Psoas muscle (tissue), 8 donors: ENCODE results near the gene POM121L12. TPM values are rescaled to one million over a fixed set of nuclear protein-coding genes. Genes with fewer than 3 reads are reported as not detected.
A peak's percentile ranks its signal among the peaks of the same experiment; 100 is the strongest.

Experiments
- ATAC-seq, 4 donors: fragments of 200-7000 bp; cut with Tn5 transposase; one replicate each; pipeline ENCODE4 v1.9.1; 2020; ENCODE audit warnings: moderate library complexity in 3 of 4, mild to moderate bottlenecking in 2 of 4
- DNase-seq, 2 donors: peaks; one replicate each; pipeline ENCODE4 v3.0.0-alpha.2; 2020
- H3K27ac ChIP-seq: fragments of 200-600 bp; one replicate; pipeline ENCODE4 v1.8.0; 2022
- H3K27me3 ChIP-seq, 3 donors: fragments of 200-600 bp in 1 of 3; one replicate each; pipeline versions ENCODE4 v1.6.1 to v1.8.0; 2013 to 2022; ENCODE audit warnings: low read length in 2 of 3, mild to moderate bottlenecking in 2 of 3, moderate library complexity in 1 of 3; ENCODE audit not compliant: insufficient read depth in 3 of 3
- H3K36me3 ChIP-seq, 2 donors: fragments of 200-600 bp in 1 of 2; one replicate each; pipeline versions ENCODE4 v1.6.1 to v1.8.0; 2013 to 2022; ENCODE audit warnings: low read depth in 1 of 2, mild to moderate bottlenecking in 1 of 2, moderate library complexity in 1 of 2; ENCODE audit not compliant: insufficient read depth in 1 of 2
- H3K4me1 ChIP-seq: fragments of 200-600 bp; one replicate; pipeline ENCODE4 v1.8.0; 2022
- H3K4me3 ChIP-seq: fragments of 200-600 bp; one replicate; pipeline ENCODE4 v1.8.0; 2022; ENCODE audit warnings: mild to moderate bottlenecking
- H3K9me3 ChIP-seq: fragments of 200-600 bp; one replicate; pipeline ENCODE4 v1.8.0; 2022
- WGBS, 3 donors: extraction: QIAGEN DNeasy Blood & Tissue Kit; methylation state at CpG; one replicate each; pipeline versions ENCODE4 v1.1.6 to v1.1.7; 2013; 5-methylcytosine and 5-hydroxymethylcytosine counted together
- intact Hi-C, 2 donors: fragments of 100-400 bp; cut with DNase I; formaldehyde crosslinking; loops; one replicate each; pipeline versions ENCODE4 v1.11.0 to v1.14.2; 2022
- long read RNA-seq, 2 donors: library from polyadenylated mRNA; unstranded; transcript quantifications; one replicate each; pipeline ENCODE4 v2.0.0, GENCODE V29; 2021
- polyA plus RNA-seq, 3 donors: library from polyadenylated mRNA; stranded (reverse); fragments of 200-250 nt; gene quantifications; one replicate each; pipeline ENCODE4 v1.2.3, GENCODE V29; 2013
- total RNA-seq, 4 donors: library from RNA; stranded (reverse); fragmentation: NEBNext Ultra II Directional in 2 of 4; extraction: Animal tissue kit (Norgen Biotek cat#: 25700) in 2 of 4; gene quantifications; one replicate each; pipeline versions ENCODE4 v1.2.1 to v1.2.4, GENCODE V29; 2021 to 2023
- TF ChIP-seq, protein P1 (sequence below): fragments of 200-600 bp; IDR thresholded peaks from one replicate; pipeline ENCODE4 v1.8.0; 2022; ENCODE audit warnings: antibody characterized with exemption
- donor health status: healthy with polysubstance abuse.
- donor health status: DM: no; HTN: no; CAD: no; lungs with moderate emphysema.
- donor health status: Bipolar disorder and iron deficiency.
- donor health status: healthy.
- donor health status: DM: yes; HTN: yes; CAD: no.
- donor health status: DM: no; HTN: no; CAD: no.
- donor health status: DM: no; HTN: no; CAD: no.
- donor health status: DM: yes; HTN: yes; CAD: no.

The POM121L12 gene
- not detected for total RNA-seq
- polyA plus RNA-seq: not detected
- long read RNA-seq, donor 1: 0 reads
- long read RNA-seq, donor 2: 0 reads

DNA sequence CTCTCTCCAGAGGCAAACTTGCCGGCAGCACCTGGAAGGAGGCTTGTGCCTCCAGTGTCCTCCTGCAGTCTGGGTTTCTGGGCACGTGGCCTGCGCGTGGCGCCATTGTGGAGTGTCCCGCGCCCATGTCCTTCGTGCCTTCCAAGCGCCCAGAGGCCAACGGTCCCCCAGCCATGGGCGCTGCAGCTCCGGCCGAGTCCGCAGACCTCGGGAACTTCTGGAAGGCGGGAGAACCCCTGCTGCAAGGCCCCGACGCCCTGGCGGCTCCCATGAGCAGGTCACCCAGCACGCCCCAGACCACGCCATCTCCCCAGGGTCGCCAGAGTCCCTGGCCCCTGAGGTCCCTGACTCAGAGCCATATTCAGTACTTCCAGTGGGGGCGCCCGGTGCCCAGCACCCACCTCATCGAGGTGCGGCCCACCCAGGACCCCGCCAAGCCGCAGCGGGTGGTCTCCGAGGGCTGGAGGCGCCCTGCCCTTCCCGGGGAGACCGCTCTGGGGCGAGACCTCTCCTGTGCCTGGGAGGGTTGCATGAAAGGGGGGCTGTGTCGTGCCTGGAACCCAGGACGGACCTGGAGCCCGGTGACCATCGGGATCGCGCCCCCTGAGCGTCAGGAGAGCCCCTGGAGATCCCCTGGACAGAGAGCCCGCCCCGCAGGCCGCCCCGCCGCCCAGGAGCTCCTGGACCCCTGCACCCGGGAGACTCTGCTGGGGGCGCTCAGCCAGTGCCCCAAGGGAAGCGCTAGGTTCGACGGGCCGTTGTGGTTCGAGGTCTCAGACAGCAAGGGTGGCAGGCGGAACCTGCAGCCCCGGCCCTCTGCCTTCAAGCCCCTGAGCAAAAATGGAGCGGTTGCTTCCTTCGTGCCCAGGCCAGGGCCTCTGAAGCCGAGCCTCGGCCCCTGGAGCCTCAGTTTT, at the start of gene POM121L12:
Gene POM121L12 (plus strand): TSS at position 135 of the 914 bp plus-strand sequence. CDS start 39 bp downstream, at position 174.
- Histone ChIP-seq H3K36me3 (no peaks in the 10 kb centered on the region), H3K4me1 (no peaks in the 10 kb centered on the region), H3K27ac (no peak within 1 kb of the TSS), H3K27me3 (no peaks in the 10 kb centered on the region), H3K9me3 (no peaks in the 10 kb centered on the region), H3K4me3 (no peak within 1 kb of the TSS)
- intact Hi-C loops: no loop called here
- WGBS, 3 donors: 92 to 94% (median 94%) methylated on average over 58 to 59 of the region's 59 CpGs
- TF ChIP-seq, protein P1, sequence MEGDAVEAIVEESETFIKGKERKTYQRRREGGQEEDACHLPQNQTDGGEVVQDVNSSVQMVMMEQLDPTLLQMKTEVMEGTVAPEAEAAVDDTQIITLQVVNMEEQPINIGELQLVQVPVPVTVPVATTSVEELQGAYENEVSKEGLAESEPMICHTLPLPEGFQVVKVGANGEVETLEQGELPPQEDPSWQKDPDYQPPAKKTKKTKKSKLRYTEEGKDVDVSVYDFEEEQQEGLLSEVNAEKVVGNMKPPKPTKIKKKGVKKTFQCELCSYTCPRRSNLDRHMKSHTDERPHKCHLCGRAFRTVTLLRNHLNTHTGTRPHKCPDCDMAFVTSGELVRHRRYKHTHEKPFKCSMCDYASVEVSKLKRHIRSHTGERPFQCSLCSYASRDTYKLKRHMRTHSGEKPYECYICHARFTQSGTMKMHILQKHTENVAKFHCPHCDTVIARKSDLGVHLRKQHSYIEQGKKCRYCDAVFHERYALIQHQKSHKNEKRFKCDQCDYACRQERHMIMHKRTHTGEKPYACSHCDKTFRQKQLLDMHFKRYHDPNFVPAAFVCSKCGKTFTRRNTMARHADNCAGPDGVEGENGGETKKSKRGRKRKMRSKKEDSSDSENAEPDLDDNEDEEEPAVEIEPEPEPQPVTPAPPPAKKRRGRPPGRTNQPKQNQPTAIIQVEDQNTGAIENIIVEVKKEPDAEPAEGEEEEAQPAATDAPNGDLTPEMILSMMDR: no peak
- peak in 1 of 2 donors; percentile 41 for DNase-seq
- ATAC-seq: no peak

DNA sequence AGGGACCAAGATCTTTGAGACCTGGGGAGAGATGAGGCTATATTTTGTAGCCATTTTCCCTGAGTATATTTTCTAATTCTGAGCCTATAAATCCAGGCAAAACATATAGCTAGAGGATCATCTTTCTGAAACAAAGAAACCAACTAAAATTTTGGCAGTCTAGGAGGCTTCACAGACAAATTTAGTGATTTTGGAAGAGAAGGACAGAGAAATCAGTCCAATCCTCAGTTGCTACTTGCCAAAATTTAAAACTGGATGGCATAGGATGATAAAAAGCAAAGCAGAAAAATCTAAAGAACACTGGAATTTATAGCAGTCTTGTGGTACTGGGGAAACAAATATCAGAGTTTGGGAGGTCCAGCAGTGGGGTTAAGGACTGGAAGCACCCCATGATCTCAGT, 43.4 kb upstream of the POM121L12 start:
- ATAC-seq: no peak
- intact Hi-C loops: no loop called here
- TF ChIP-seq, protein P1: no peak
- H3K4me1 ChIP-seq: no peaks in the 10 kb centered on the region
- no peaks in the 10 kb centered on the region for H3K27me3 ChIP-seq
- H3K4me3 ChIP-seq: no peak overlapping the region
- no peak for DNase-seq
- H3K36me3 ChIP-seq: no peaks in the 10 kb centered on the region
- H3K27ac ChIP-seq: no peak overlapping the region
- no peaks in the 10 kb centered on the region for H3K9me3 ChIP-seq

DNA sequence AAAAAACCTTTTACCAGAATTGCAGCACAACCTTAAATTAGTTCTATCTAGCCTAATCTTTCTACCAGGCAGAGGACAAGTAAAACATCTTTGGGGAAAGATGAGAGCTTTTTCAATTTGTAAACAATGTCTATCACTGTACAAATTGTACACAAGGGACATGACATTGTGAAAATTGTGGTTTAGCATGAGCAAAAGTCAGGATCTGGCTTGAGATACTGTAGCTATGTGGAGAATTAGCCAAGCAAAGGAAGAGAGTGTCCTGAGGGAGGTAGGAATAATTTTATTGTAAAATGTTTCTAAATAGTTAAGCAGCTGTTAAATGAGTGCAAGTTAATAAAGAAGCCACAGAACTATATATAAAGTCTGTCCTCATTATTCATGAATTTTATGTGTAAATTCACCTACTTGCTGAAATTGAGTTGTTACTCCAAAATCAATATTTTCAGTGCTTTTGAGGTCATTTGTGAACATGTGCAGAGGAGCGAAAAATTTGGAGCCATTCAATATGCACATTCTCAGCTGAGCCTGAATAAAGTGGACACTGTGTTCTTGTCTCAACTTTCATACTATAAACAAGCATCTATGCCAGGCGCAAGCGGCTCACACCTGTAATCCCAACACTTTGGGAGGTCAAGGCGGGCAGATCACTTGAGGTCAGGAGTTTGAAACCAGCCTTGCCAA, 42.8 kb upstream of the POM121L12 start:
- ATAC-seq (peak in 1 of 4 donors; percentile 55), DNase-seq (no peak)
- WGBS, 3 donors: 52 to 70% (median 62%) methylated on average over 4 of the region's 4 CpGs
- TF ChIP-seq, protein P1: no peak
- Histone ChIP-seq H3K9me3 (no peaks in the 10 kb centered on the region), H3K27me3 (no peaks in the 10 kb centered on the region), H3K27ac (no peak overlapping the region), H3K4me1 (no peaks in the 10 kb centered on the region), H3K36me3 (no peaks in the 10 kb centered on the region), H3K4me3 (no peak overlapping the region)
- intact Hi-C loops: no loop called here

DNA sequence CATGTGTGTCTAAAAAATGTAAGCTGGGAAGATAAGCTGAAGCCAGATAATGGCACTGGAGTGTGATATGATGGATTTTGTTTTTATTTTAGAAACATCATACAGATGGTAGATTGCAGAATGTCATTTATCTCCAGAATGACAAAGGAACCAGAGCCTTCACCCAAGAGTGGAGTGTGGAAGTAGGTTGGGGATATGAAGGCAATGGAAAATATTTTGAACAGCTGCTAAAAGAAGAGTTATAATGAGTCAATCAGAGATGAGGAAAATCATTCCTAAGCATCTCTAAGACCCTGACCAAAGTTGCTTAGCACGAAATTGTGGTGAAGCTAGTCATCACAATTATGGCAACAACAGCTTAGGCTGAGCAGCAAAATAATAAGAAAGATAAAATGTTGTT, 39.8 kb upstream of the POM121L12 start:
- TF ChIP-seq, protein P1: no peak
- H3K27ac ChIP-seq: no peak overlapping the region
- H3K36me3 ChIP-seq: no peaks in the 10 kb centered on the region
- no peak for DNase-seq
- H3K4me1 ChIP-seq: no peaks in the 10 kb centered on the region
- H3K9me3 ChIP-seq: no peaks in the 10 kb centered on the region
- intact Hi-C loops: no loop called here
- H3K4me3 ChIP-seq: no peak overlapping the region
- H3K27me3 ChIP-seq: no peaks in the 10 kb centered on the region
- no peak for ATAC-seq
- 36 to 57% (median 50%) methylated on average over 1 of the region's 1 CpG for WGBS, 3 donors
